Activated CD4-positive, alpha-beta T cell treated with anti-CD3 and anti-CD28 coated beads for 24 hours (primary cell): ENCODE measurements around the gene FRAT1.
"Not testable (repeated sequence)": the region's sequence is repeated elsewhere in the genome, so short reads cannot be mapped to it uniquely, and the experiment has no call there.

Experiments
- DNase-seq, 2 donors: peaks; one replicate each; pipeline ENCODE4 v3.0.0-alpha.2; 2020; ENCODE audit warnings: low read depth in 2 of 2

Gene FRAT1

DNA sequence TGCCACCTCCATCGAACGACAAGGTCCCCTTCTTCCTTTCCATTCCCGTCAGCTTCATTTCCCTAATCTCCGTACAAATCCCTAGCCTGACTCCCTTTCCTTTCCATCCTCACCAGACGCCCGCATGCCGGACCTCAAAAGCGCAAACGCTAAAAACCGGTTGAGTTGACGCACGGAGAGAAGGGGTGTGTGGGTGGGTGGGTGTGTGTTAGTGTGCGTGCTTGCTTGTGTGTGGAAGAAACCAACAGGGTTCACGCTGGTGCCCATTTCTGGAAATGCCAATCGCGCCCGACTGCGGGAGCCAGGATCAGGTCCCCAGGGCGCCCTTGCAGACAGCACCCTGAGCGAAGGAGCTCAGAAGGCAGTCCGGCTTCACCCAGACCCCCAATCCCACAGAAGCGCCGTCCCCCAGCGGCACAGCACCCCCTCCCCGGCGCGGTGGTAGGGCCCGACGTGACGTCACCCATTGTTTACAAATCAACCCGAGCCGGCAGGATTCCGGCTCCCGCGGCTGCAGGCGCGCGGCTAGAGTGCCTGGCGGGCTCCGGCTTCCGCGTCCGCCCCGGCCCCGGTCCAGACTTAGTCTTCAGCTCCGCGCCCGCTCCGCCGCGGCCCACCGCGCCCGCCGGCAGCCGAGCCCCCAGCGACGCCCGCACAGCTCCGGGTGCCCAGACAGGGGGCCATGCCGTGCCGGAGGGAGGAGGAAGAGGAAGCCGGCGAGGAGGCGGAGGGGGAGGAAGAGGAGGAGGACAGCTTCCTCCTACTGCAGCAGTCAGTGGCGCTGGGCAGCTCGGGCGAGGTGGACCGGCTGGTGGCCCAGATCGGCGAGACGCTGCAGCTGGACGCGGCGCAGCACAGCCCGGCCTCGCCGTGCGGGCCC, at the start of gene FRAT1:
TSS of gene FRAT1 (plus strand) at position 500 of the 880 bp plus-strand sequence. CDS start at position 683, 183 bp downstream.
- peak; percentile 80 to 83 for DNase-seq

- DNase-seq, result no peak
These were observed 48.4 kb upstream of the FRAT1 start for GRCh38 chr10:97270523-97271154.

DNA sequence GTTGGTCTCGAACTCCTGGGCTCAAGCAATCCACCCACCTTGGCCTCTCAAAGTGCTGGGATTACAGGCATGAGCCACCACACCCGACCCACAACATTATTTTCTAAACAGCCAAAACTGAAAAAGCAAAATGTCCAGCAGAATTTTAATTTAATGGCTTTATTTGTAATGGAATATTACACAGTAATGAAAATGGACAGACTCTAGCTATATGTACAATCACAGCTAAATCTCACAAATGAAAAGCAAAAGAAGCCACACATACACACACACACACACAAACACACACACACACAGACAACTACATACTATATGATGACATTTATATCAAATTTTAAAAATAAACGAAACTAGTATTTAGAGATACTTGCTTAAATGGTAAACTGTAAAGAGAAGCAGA, 45.4 kb upstream of the FRAT1 start:
- no peak for DNase-seq

DNA sequence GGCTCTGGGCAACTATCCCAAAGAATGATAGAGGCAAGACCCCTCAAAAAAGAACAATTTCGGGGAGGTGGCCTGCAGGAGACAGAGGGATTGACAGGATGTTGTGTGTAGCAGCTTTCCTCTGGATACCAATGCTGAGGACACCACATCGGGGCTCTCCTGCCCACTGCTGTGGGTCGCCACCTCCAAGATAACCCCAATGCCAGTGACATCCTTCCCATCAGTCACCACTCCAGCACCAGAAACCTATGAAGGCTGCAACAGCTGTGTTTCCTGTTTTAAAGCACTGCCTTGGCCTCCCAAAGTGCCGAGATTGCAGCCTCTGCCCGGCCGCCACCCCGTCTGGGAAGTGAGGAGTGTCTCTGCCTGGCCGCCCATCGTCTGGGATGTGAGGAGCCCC, 44.2 kb upstream of the FRAT1 start:
- no peak for DNase-seq

DNA sequence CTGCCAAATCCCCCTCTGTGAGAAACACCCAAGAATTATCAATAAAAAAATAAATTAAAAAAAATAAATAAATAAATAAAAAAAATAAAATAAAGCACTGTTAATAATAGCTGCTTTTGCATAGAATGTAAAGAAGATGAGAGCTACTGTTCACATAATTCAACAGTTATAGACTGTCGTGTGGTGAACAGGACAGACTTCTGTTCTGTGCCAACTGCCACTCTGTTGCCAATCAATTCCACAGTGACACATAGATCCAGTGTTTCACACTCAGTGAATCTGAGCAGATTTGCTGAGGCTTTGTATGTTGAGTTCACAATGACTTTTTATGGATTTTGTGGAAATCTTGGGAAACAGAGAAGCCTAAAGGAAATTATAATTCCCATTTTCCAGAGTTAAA, 41.5 kb upstream of the FRAT1 start:
- no peak for DNase-seq

- DNase-seq, result no peak
These were observed 40.5 kb upstream of the FRAT1 start for GRCh38 chr10:97278491-97278989.

DNA sequence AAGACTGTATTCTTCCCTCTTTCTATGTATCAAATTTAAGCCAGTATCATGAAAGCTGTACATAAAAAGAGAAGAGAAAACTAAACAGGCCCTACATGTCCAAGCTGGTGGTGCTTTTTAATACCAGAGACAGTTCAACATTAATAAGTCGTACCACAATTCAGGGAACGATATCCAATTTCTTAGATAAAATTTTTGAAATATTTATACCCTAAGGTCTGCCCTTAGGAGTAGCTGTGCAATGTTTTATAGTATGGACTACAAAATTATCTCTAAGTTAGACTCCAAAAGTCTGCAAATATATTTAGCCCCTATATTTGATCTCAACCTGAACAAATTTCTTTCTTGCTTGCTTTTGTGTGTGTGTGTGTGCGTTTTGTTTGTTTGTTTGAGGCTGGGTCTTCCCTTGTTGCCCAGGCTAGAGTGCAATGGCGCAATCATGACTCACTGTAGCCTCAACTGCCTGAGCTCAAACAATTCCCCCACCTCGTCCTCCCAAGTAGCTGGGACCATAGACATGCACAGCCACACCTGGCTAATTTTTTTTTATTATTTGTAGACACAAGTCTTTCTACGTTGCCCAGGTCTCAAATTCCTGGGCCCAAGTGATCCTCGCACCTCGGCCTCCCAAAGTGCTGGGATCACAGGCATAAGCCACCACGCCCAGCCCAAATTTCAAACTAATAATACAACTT, 39.8 kb upstream of the FRAT1 start:
- no peak for DNase-seq

DNA sequence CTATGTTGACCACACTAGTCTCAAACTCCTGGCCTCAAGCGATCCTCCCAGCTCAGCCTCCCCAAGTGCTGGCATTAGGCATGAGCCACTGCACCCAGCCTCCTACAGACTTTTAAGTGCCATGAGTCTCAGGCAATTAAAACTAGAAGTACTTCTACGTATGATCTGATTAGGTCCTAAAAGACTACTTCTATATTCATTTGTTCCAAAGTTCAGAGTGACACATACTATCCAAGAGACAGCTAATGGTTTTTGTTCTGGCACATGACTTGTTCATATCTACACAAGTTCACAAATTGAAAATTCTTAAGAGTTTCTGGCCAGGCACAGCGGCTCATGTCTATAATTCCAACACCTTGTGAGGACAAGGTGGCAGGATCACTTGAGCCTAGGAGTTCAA, 38.3 kb upstream of the FRAT1 start:
- DNase-seq, result no peak

DNA sequence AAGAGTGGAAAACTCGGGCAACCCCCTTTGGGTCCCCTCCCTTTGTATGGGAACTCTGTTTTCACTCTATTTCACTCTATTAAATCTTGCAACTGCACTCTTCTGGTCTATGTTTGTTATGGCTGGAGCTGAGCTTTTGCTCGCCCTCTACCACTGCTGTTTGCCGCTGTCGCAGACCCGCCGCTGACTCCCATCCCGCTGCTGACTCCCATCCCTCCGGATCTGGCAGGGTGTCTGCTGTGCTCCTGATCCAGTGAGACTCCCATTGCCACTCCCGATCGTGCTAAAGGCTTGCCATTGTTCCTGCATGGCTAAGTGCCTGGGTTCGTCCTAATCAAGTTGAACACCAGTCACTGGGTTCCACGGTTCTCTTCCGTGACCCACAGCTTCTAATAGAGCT, 29.0 kb upstream of the FRAT1 start:
- DNase-seq, result not testable (repeated sequence)

- DNase-seq, result not testable (repeated sequence)
These were observed 28.3 kb upstream of the FRAT1 start for GRCh38 chr10:97290576-97291356.

DNA sequence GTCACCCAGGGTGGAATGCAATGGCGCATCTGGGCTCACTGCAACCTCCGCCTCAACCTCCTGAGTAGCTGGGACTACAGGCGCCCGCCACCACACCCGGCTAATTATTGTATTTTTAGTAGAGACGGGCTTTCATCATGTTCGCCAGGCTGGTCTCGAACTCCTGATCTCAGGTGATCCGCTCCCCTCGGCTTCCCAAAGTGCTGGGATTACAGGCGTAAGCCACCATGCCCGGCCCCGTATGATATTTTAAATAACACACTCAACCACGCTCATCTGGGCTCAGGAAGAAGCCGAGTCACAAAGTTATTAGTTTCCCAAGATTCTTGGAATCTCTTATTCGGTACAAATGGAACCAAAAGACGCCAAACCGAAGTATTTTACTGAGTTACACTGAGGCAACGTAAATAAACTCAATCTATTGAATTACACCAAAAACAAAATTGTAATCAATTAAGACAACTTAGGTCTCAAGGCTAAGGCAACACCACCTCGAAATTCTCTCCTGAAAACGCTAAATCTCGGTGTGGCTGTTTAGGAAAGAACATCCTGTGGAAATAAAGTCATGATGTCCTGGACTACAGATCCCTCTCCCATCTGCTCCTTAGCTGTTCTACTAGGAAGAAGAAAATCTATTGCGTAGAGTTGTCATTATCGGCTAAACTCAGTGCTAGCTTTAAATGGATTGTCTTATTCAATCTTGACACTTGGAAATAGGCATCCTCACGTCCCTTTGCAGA, 27.5 kb upstream of the FRAT1 start:
- DNase-seq, result no peak

DNA sequence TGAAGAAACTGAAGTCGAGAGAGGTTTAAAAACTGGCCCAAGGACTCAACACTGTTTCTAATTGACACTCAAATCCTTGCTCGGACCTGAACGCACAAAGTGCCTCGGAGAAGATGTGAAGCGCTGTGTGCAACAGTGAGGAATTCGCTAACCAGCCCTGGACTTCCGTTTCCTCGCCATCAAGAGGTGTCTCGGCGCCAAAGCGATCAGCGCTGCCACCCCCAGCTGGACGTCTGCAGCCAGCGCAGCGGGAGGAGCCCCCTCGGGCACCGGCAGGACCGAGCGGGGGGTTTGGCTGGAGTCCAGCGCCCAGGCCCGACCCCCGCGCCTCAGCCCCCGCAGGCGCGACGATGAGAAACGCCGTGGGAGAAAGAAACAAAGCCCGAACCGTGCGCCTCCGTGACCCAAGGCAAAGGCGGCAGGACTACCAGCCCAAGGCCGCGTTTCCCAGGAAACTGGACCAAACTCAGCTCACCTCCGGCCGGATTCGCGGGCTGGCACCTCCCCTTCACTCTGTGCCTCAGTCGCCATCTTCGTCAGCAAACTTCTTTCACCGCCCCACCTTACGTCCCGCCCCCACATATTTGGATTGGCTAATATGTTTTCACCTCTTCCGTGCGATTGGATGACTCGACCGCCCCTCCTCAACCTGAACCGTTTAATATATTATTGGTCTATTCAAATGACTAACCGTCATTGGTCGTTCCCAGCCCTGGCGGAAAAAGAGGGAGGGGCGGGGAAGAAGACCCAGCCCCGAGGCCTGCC, 26.8 kb upstream of the FRAT1 start, which contains the start of gene ARHGAP19:
TSS of gene ARHGAP19 (minus strand) at position 541 of the 765 bp plus-strand sequence. CDS start at position 531, 10 bp downstream.
- peak; percentile 84 to 88 for DNase-seq

DNA sequence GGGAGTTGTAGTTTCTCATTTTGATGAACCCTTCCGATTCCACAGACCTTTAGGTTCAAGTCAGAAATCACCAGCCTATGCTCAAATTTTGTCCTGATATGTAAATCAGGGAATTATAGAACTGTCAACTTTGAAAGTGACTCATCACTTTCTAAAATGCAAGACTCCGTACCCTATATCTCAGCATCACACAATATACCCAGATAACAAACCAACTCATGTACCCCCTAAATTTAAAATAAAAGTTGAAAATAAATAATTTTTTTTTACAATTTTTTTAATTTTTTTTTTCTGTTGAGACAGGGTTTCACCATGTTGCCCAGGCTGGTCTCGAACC, 26.2 kb upstream of the FRAT1 start:
- no peak for DNase-seq

DNA sequence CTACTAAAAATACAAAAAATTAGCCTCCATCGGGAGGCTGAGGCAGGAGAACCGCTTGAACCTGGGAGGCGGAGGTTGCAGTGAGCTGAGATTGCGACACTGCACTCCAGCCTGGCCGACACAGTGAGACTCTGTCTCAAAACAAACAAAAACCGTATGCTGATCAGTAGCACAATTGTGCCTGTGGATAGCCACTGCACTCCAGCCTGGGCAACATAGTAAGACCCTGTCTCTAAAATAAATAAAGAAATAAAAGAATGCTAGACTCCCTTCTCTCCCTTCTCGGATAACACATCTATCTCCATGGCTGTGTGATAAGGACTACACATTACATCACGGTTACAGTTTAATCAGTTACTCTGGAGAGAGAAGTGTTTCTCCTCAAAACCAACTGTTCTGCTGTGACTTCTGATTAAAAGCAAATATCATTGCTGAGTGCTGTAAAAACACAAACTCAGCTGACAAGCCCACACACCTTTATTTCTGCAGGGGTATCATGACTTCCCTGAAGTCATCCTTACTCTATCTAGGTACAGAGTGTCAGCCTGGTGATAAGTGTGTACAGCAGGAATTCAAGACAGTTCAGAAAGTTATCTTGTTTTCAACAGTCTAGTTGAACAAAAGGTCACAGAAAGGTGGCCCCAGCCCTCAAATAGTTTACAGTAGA, 21.4 kb upstream of the FRAT1 start:
- no peak for DNase-seq

GRCh38 chr10:97298223-97298571, 20.9 kb upstream of the FRAT1 start:
- no peak for DNase-seq

DNA sequence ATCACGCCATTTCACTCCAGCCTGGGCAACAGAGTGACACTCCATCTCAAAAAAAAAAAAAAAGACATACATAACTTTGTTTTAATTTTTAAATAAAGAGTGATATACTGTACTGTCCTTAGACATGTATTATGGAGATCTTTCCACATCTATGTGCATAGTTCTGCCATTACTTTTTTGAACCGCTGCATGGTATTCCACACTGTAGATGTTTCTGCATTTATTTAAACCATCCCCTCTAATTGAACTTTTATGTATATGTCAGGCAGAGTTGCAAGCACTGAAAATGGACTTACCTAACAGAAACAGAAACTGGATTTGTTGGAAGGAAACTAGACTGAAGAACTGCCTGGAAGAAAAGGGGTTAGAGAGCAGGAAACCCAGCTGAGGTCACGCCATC, 18.1 kb upstream of the FRAT1 start:
- DNase-seq, result no peak

- no peak for DNase-seq
These were observed 16.8 kb upstream of the FRAT1 start for GRCh38 chr10:97302088-97302791.

DNA sequence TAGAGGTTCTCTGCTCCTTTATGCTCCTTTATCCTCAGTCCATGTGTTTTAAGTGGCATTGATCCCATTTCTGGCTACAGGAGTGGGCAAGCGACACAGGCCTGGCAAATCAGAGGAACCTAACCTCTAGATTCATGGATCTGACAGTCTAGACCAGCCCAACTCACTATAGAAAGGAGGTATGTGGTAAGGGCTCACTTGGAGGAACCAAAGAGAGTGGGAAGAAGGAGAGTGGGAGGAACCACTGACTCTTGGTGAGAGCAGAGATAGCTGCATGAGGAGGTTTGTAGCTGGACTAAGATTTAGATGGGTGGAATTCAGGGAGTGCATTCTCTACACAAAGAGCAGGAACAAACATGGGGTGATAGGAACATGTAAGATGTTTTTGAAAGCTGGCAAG, 11.6 kb upstream of the FRAT1 start:
- no peak for DNase-seq
